GM12875 (cell line): Measurements from ENCODE around the gene METTL2A.
A peak's percentile ranks its signal among the peaks of the same experiment; 100 is the strongest.
"Not testable (repeated sequence)": the region's sequence is repeated elsewhere in the genome, so short reads cannot be mapped to it uniquely, and the experiment has no call there.

ENCODE experiments used
- H3K4me3 ChIP-seq: one replicate; pipeline ENCODE4 v1.5.1; 2011; ENCODE audit warnings: low read depth, low read length, control low read depth
- TF ChIP-seq, protein P1 (sequence below): IDR thresholded peaks from 2 replicates; pipeline ENCODE4 v1.5.1; 2011; ENCODE audit warnings: low read depth, mild to moderate bottlenecking, control low read depth, inconsistent platforms, low read length, moderate library complexity, borderline replicate concordance; ENCODE audit not compliant: insufficient read depth

METTL2A gene

GRCh38 chr17:62478424-62478879 lies 54.8 kb downstream of the METTL2A start, which contains the start of gene TLK2:
Gene TLK2 (plus strand): TSS chr17:62478825. CDS start chr17:62481126, 2,301 bp downstream.
- peak within 1 kb of the TSS; percentile 70 for H3K4me3 ChIP-seq
- TF ChIP-seq, protein P1, sequence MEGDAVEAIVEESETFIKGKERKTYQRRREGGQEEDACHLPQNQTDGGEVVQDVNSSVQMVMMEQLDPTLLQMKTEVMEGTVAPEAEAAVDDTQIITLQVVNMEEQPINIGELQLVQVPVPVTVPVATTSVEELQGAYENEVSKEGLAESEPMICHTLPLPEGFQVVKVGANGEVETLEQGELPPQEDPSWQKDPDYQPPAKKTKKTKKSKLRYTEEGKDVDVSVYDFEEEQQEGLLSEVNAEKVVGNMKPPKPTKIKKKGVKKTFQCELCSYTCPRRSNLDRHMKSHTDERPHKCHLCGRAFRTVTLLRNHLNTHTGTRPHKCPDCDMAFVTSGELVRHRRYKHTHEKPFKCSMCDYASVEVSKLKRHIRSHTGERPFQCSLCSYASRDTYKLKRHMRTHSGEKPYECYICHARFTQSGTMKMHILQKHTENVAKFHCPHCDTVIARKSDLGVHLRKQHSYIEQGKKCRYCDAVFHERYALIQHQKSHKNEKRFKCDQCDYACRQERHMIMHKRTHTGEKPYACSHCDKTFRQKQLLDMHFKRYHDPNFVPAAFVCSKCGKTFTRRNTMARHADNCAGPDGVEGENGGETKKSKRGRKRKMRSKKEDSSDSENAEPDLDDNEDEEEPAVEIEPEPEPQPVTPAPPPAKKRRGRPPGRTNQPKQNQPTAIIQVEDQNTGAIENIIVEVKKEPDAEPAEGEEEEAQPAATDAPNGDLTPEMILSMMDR = no peak

DNA sequence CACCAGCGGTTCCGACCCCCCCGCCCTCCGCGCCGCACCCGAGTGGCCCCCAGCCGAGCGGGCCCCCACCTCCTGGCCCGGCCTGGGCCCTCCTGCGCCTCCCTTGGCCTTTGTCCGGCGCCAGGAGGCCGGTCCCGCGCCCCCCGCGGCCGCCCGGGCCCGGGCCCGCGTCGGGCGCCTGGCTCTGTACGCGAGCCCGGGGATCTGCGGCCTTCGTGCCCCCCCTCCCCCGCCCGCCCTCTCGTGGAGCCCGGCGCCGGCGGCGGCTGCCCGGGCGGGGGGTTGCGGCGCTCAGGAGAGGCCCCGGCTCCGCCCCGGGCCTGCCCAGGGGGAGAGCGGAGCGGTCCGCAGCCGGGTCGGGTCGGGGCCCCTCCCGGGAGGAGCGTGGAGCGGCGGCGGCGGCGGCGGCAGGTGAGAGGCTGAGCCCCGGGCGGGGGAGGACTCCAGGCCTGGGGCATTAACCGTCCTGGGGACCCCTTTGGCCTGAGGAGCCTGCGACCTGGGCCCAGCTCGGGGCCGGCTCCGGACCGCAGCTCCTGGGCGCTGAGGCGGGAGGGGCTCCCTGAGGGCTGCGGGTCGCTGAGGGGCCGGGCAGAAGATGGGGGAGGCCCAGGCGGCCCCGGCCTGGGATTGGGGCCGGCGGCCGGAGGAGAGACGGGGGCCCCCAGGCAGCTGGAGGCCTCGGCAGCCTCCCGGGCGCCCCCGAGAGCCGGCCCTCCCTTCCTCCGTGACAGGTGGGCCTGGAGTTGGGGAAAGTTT lies 55.4 kb downstream of the METTL2A start:
- H3K4me3 ChIP-seq = peak overlapping the region; percentile 70

GRCh38 chr17:62479639-62480258 lies 56.1 kb downstream of the METTL2A start:
- H3K4me3 ChIP-seq = peak overlapping the region; percentile 70

GRCh38 chr17:62482553-62482952 lies 58.9 kb downstream of the METTL2A start:
- H3K4me3 ChIP-seq = not testable (repeated sequence)

DNA sequence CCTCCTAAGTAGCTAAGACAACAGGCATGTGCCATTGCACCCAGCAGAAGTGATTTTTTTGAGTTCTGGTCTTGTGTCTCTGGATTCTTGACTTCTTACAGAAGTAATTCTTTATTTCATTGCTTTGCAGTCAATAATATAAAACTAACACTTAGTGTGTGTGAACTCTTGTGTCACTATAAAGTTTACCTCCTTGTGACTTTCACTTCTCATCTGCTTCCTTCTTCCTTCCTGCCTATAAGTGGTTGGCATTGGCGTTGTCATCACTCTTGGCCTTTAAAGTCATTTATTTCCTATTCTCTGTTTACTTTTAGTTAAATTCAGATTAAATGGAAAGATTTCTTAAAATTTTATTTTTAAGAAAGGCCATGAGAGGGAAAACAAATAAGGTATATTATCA lies 67.3 kb downstream of the METTL2A start:
- H3K4me3 ChIP-seq = not testable (repeated sequence)

GRCh38 chr17:62493049-62493655 lies 69.5 kb downstream of the METTL2A start:
- H3K4me3 ChIP-seq = not testable (repeated sequence)

- H3K4me3 ChIP-seq = not testable (repeated sequence)
Measured at GRCh38 chr17:62494073-62494472, 70.4 kb downstream of the METTL2A start.

DNA sequence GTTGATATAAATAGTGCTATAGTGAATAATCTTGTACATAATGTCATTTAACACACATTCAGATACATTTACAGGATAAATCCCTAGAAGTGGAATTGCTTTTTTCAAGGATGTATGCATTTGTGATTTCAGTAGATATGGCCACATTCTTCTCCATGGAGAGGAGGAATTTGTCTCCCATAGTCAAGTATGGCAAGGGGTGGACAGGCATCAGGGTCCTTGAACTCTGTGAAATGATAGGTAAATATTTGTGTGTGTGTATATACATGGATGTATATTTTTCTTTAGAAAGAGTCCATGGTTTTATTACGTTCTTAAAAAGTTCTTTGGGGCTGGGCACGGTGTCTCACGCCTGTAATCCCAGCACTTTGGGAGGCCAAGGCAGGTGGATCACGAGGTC lies 72.6 kb downstream of the METTL2A start:
- H3K4me3 ChIP-seq = not testable (repeated sequence)

DNA sequence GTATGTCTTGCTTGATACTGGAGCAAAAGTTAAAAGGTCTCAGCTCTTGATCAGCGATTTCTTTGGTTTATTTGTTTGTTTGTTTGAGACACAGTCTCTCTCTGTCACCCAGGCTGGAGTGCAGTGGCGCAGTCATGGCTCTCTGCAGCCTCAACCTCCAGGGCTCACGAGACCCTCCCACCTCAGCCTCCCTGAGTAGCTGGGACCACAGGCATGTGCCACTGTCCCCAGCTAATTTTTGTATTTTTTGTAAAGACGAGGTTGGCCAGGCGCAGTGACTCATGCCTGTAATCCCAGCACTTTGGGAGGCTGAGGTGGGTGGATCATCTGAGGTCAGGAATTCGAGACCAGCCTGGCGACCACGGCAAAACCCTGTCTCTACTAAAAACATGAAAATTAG lies 75.1 kb downstream of the METTL2A start:
- not testable (repeated sequence) for H3K4me3 ChIP-seq
